Heart left ventricle (tissue), 16 donors: ENCODE data around the gene FAF1. TPM values are rescaled to one million over a fixed set of nuclear protein-coding genes. Genes with fewer than 3 reads are reported as not detected.

ENCODE experiments used
- ATAC-seq, 4 donors: fragments of 200-7000 bp; cut with Tn5 transposase; one replicate each; pipeline ENCODE4 v1.9.1; 2020 to 2022; ENCODE audit warnings: moderate library complexity in 4 of 4, mild to moderate bottlenecking in 3 of 4, moderate number of reproducible peaks in 1 of 4
- DNase-seq, 5 donors: peaks; one replicate each; pipeline ENCODE4 v3.0.0-alpha.2; 2020
- H3K27ac ChIP-seq, 12 donors: fragments of 200-600 bp; sonication (generic) in 4 of 12; one replicate each; pipeline versions ENCODE4 v1.5.0 to v1.8.0; 2016 to 2022; ENCODE audit warnings: mild to moderate bottlenecking in 2 of 12
- H3K27me3 ChIP-seq, 9 donors: fragments of 200-600 bp; sonication (generic) in 2 of 9; one replicate each; pipeline versions ENCODE4 v1.5.1 to v1.8.0; 2016 to 2022; ENCODE audit warnings: mild to moderate bottlenecking in 3 of 9
- H3K36me3 ChIP-seq, 9 donors: fragments of 200-600 bp; sonication (generic) in 2 of 9; one replicate each; pipeline versions ENCODE4 v1.5.0 to v1.8.0; 2018 to 2022; ENCODE audit warnings: mild to moderate bottlenecking in 2 of 9
- H3K4me1 ChIP-seq, 12 donors: fragments of 200-600 bp; sonication (generic) in 4 of 12; one replicate each; pipeline versions ENCODE4 v1.5.0 to v1.8.0; 2016 to 2022; ENCODE audit warnings: mild to moderate bottlenecking in 3 of 12
- H3K4me3 ChIP-seq, 12 donors: fragments of 200-600 bp; sonication (generic) in 4 of 12; one replicate each; pipeline versions ENCODE4 v1.5.0 to v1.8.0; 2017 to 2022; ENCODE audit warnings: mild to moderate bottlenecking in 9 of 12, moderate library complexity in 4 of 12
- H3K9me3 ChIP-seq, 12 donors: fragments of 200-600 bp; sonication (generic) in 4 of 12; one replicate each; pipeline versions ENCODE4 v1.5.0 to v1.8.0; 2016 to 2022; ENCODE audit warnings: mild to moderate bottlenecking in 1 of 12
- POLR2A ChIP-seq, 2 donors: fragments of 450-650 bp; IDR thresholded peaks; one replicate each; pipeline ENCODE4 v1.6.1; 2017; ENCODE audit warnings: antibody characterized with exemption in 2 of 2, mild to moderate bottlenecking in 2 of 2, moderate library complexity in 2 of 2
- WGBS, 4 donors: extraction: QIAGEN DNeasy Blood & Tissue Kit in 2 of 4; methylation state at CpG; one replicate each; pipeline versions ENCODE4 v1.1.5 to v1.1.7; 2013 to 2018; 5-methylcytosine and 5-hydroxymethylcytosine counted together
- intact Hi-C, 10 donors: fragments of 100-400 bp; cut with DNase I; formaldehyde crosslinking; loops; one replicate each; pipeline versions ENCODE4 v1.11.1 to v1.14.2; 2022
- polyA plus RNA-seq, 2 donors: library from polyadenylated mRNA; stranded (reverse); fragments of 200-250 nt; gene quantifications; one replicate each; pipeline ENCODE4 v1.2.3, GENCODE V29; 2013
- total RNA-seq, 9 donors: library from RNA; depleted of rRNA in 2 of 9; stranded (reverse); fragments of >200 nt in 2 of 9; fragmentation: NEBNext Ultra II Directional in 3 of 9; extraction: Animal tissue kit (Norgen Biotek cat#: 25700) in 3 of 9; gene quantifications; one replicate each; pipeline versions ENCODE4 v1.1.0 to v1.2.4, GENCODE V29; 2016 to 2023
- TF ChIP-seq, protein P1 (sequence below), 12 donors: fragments of 200-600 bp; sonication (generic) in 4 of 12; IDR thresholded peaks; one replicate each; pipeline versions ENCODE4 v1.5.0 to v1.8.0; 2018 to 2022; ENCODE audit warnings: antibody characterized with exemption in 12 of 12, mild to moderate bottlenecking in 5 of 12
- donor health status: ischemic (EF 13 %, LVEDD 7.1; RV severe dilation, severe dysfunction).
- donor health status: healthy with polysubstance abuse.
- donor health status: DM: no; HTN: yes; CAD: no.
- donor health status: DM: no; HTN: no; CAD: no.
- donor health status: ischemic (EF 25% LVEDD 6.9; RV normal size, moderate dysfunction).
- donor health status: ischemic (EF 25% LVEDD 5.7; RV mildly dilated, moderate dysfunction).
- donor health status: healthy.
- donor health status: DM: yes; HTN: yes; CAD: no.
- donor health status: ischemic (EF 35%, LVEDD 5.7; RV mildly dilated, moderate dysfunction).
- donor health status: nonischemic (EF 11% LVEDD 7.7; RV severe dilation, severe dysfunction).
- donor health status: DM: yes; HTN: yes; CAD: no.
- donor health status: PGD.
- donor health status: ischemic (EF 29% LVEDD 5.4; RV normal size, mild dysfunction).
- donor health status: nonischemic (EF 23%, LVEDD 6.1; RV moderate dilation, normal function).

The FAF1 gene
- total and polyA plus RNA-seq, 11 donors = 41.0 to 112 (median 81.3) TPM

DNA sequence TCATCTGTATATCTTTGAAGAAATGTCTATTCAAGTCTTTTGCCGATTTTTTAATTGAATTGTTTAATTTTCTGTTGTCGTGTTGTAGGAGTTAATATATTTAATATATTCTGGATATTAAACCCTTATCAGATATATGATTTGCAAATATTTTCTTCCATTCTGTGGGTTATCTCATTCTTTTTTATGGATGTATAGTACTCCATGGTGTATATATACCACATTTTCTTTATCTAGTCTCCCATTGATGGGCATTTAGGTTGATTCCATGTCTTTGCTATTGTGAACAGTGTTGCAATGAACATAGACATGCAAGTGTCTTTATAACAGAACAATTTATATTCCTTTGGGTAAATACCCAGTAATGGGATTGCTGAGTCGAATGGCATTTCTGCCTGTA lies 436.5 kb downstream of the FAF1 start:
- H3K27ac ChIP-seq = no peak overlapping the region
- 99 to 100% (median 100%) methylated on average over 3 of the region's 3 CpGs for WGBS, 4 donors
- no peaks in the 10 kb centered on the region for H3K4me1 ChIP-seq
- H3K4me3 ChIP-seq = no peak overlapping the region
- DNase-seq (no peak), ATAC-seq (no peak)
- H3K36me3 ChIP-seq = peaks cover 0 to 32% (median 12%) of the 10 kb centered on the region in 9 donors
- H3K27me3 ChIP-seq = no peaks in the 10 kb centered on the region
- intact Hi-C loops = no loop called here
- H3K9me3 ChIP-seq = peaks cover 0 to 13% (median 3%) of the 10 kb centered on the region in 12 donors
- TF ChIP-seq POLR2A (IDR thresholded peaks at IDR 0.05) = no peak
- TF ChIP-seq, protein P1, sequence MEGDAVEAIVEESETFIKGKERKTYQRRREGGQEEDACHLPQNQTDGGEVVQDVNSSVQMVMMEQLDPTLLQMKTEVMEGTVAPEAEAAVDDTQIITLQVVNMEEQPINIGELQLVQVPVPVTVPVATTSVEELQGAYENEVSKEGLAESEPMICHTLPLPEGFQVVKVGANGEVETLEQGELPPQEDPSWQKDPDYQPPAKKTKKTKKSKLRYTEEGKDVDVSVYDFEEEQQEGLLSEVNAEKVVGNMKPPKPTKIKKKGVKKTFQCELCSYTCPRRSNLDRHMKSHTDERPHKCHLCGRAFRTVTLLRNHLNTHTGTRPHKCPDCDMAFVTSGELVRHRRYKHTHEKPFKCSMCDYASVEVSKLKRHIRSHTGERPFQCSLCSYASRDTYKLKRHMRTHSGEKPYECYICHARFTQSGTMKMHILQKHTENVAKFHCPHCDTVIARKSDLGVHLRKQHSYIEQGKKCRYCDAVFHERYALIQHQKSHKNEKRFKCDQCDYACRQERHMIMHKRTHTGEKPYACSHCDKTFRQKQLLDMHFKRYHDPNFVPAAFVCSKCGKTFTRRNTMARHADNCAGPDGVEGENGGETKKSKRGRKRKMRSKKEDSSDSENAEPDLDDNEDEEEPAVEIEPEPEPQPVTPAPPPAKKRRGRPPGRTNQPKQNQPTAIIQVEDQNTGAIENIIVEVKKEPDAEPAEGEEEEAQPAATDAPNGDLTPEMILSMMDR (IDR thresholded peaks at IDR 0.05) = no peak

DNA sequence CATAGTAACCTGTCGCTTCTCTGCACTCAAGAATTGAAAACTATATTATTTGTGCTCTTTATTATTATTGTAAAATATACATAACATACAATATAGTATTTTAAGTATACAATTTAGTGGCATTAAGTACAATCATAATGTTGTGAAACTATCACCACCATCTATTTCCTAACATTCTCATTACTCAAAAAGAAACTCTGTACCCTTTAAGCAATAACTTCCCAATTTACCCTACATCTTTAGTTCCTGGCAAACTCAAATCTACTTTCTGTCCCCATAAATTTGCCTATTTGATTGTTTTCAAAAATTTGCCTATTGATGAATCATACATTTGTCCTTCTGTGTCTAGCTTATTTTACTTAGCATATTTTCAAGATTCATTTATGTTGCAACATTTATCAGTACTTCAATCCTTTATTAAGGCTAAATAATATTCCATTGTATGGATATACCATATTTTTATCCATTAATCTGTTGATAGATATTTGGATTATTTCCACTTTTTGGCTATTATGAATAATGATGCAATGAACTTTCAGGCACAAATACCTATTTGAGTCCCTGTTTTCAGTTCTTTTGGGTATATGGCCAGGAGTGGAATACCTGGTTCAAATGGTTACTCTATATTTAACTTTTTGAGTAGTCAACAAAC lies 437.2 kb downstream of the FAF1 start:
- Histone ChIP-seq H3K4me3 (no peak overlapping the region), H3K27me3 (no peaks in the 10 kb centered on the region), H3K9me3 (peaks cover 0 to 13% (median 3%) of the 10 kb centered on the region in 12 donors), H3K4me1 (no peaks in the 10 kb centered on the region), H3K36me3 (peaks cover 0 to 32% (median 9%) of the 10 kb centered on the region in 9 donors), H3K27ac (no peak overlapping the region)
- no peak for DNase-seq
- TF ChIP-seq, protein P1 (IDR thresholded peaks at IDR 0.05) = no peak
- TF ChIP-seq POLR2A (IDR thresholded peaks at IDR 0.05) = no peak
- 95 to 100% (median 97%) methylated on average over 1 of the region's 1 CpG for WGBS, 4 donors
- intact Hi-C loops = no loop called here
- ATAC-seq = no peak

DNA sequence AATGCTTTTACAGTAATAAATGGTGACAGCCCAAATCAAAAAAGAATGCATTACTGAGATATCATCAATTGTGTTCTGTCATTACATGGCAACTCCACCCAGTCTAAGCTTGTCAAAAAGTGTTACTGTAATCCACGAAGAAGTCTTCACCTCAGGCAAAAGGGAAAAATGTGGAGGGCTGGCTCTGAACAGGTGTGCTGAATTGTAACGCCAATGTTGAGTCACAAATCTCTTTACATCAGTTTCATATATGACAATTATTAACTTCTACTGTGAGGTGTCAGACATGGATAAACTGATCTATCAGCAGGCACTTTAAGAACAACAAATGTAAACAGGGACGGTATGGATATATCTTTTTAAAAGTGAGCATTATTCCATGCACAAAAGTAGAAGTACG lies 438.4 kb downstream of the FAF1 start:
- intact Hi-C loops = no loop called here
- peaks cover 0 to 29% (median 9%) of the 10 kb centered on the region in 9 donors for H3K36me3 ChIP-seq
- H3K9me3 ChIP-seq = peaks cover 0 to 13% (median 3%) of the 10 kb centered on the region in 12 donors
- no peaks in the 10 kb centered on the region for H3K27me3 ChIP-seq
- WGBS, 4 donors = 91 to 98% (median 93%) methylated on average over 4 of the region's 4 CpGs
- TF ChIP-seq POLR2A (IDR thresholded peaks at IDR 0.05) = no peak
- TF ChIP-seq, protein P1 (IDR thresholded peaks at IDR 0.05) = no peak
- no peak for ATAC-seq
- no peak overlapping the region for H3K27ac ChIP-seq
- no peak overlapping the region for H3K4me3 ChIP-seq
- H3K4me1 ChIP-seq = no peaks in the 10 kb centered on the region
- no peak for DNase-seq

DNA sequence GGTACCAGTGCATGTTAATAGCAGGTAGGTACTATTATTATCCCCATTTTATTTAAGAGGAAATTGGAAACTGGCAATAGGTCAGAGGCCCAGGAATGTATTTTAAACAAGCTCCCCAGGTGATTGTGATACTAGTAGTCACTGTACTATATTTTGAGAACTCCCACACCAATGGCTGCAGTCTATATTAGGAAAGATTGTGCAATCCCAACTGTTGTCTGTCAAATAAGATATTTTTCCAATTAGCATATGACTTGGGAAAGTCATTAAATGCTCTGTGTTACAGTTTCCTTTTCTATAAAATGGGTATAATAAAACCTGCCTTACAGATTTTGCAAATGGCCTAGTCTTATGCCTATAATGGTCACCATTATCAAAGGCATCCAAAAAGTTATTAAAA lies 442.6 kb downstream of the FAF1 start:
- TF ChIP-seq, protein P1 (IDR thresholded peaks at IDR 0.05) = no peak
- TF ChIP-seq POLR2A (IDR thresholded peaks at IDR 0.05) = no peak
- intact Hi-C loops = no loop called here

More for the DNA sequence above, 442.6 kb downstream of the FAF1 start:
- Histone ChIP-seq H3K36me3 (peaks cover 0 to 30% (median 5%) of the 10 kb centered on the region in 9 donors), H3K4me3 (no peak overlapping the region), H3K27ac (no peak overlapping the region), H3K9me3 (peaks cover 0 to 1% (median 0%) of the 10 kb centered on the region in 12 donors), H3K4me1 (no peaks in the 10 kb centered on the region), H3K27me3 (no peaks in the 10 kb centered on the region)
- DNase-seq = no peak
- no peak for ATAC-seq
